ENCODE results near the gene RPS17. TPM values are rescaled to one million over a fixed set of nuclear protein-coding genes. Genes with fewer than 3 reads are reported as not detected.
A peak's percentile ranks its signal among the peaks of the same experiment; 100 is the strongest.

The RPS17 gene
- 2,069 and 2,072 TPM in 2 replicates for total RNA-seq
- long read RNA-seq, transcript RPS17-209 (4 exons, 1,909 nt): minor isoform, 5 of 745 reads
- long read RNA-seq, transcript RPS17-210 (5 exons, 488 nt): major isoform, 730 of 745 reads
- long read RNA-seq, partial matches to known transcripts: 2 of 745 reads
- long read RNA-seq, other reads (novel, unspliced or antisense): 5 of 745 reads

DNA sequence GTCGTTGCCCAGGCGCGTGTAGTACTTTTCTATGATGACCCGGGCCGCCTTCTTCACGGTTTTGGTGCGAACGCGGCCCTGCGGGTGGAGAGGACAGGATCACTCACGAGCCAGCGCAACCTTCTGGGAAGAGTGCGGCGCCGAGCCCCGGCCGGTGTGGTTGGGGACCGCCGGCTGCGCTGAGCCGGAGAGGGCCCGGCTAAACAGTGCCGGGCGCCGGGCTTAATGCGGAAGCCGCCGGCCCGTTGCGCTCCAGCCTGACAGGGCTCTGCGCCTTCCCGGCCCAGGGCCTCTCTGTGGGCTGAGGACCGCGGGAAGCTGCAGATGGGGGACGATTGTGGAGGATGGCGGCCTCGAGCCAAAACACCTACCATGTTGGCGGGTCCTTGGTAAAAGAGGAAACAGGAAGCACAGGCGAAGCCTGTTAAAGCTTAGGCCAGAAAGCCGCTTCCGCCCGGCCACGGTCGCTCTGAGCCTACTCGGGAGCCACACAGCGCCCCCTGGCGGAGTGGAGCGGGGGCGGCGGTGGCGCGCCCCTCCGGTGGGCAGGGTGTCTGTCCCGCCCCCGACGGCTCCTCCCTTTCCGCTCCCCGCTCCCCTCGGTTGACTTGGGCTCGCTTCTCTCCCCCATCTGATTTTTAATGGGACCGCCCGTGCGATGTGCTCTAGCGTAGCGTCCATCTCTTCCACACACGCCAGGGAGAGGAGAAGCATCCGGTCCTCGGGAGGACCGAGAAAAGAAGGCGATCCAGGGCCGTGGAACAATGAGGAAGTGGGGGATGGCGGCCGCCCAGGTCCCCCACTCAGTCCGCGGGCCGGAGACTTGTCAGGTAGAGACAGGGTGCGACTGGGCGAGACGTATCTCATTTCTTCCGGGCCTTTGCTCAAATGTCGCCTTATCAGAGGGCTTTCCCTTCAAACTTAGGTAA lies at the start of gene RPS17:
Gene RPS17 (minus strand): TSS at position 403 of the 929 bp plus-strand sequence. CDS start 29 bp downstream, at position 374.
- no peaks in the 10 kb centered on the region for H3K27me3 Mint-ChIP-seq (ENCODE audit: low read depth)
- peaks cover 27% of the 10 kb centered on the region for H3K36me3 Mint-ChIP-seq (ENCODE audit: low read depth)
- TF ChIP-seq, protein P1, sequence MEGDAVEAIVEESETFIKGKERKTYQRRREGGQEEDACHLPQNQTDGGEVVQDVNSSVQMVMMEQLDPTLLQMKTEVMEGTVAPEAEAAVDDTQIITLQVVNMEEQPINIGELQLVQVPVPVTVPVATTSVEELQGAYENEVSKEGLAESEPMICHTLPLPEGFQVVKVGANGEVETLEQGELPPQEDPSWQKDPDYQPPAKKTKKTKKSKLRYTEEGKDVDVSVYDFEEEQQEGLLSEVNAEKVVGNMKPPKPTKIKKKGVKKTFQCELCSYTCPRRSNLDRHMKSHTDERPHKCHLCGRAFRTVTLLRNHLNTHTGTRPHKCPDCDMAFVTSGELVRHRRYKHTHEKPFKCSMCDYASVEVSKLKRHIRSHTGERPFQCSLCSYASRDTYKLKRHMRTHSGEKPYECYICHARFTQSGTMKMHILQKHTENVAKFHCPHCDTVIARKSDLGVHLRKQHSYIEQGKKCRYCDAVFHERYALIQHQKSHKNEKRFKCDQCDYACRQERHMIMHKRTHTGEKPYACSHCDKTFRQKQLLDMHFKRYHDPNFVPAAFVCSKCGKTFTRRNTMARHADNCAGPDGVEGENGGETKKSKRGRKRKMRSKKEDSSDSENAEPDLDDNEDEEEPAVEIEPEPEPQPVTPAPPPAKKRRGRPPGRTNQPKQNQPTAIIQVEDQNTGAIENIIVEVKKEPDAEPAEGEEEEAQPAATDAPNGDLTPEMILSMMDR (conservative IDR thresholded peaks at IDR 0.05): peak; percentile 100
- DNase-seq (ENCODE audit: low read depth, low spot score): peak; percentile 99
- H3K9me3 Mint-ChIP-seq: no peaks in the 10 kb centered on the region
- peak within 1 kb of the TSS; percentile 99 for H3K4me3 Mint-ChIP-seq
- H3K4me1 Mint-ChIP-seq: peaks cover 59% of the 10 kb centered on the region
- peak within 1 kb of the TSS; percentile 98 for H3K27ac Mint-ChIP-seq (ENCODE audit: unreplicated experiment)

DNA sequence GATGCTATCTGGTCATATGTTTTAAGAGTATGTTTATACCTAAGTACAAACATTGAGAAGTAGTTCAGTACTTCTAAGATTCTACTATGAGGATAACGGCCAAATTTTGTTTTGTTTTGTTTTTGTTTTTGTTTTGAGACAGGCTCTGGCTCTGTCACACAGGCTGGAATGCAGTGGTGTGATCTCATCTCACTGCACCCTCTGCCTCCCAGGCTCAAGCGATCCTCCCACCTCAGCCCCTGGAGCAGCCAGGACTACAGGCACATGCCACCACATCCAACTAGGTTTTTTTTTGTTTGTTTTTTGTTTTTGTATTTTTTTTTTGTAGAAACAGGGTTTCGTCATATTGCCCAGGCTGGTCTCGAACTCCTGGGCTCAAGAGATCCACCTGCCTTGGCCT lies 47.5 kb upstream of the RPS17 start:
- Mint-ChIP-seq H3K4me3 (no peak overlapping the region), H3K36me3 (ENCODE audit: low read depth) (no peaks in the 10 kb centered on the region), H3K27me3 (ENCODE audit: low read depth) (peaks cover 56% of the 10 kb centered on the region), H3K9me3 (no peaks in the 10 kb centered on the region), H3K27ac (ENCODE audit: unreplicated experiment) (no peak overlapping the region), H3K4me1 (no peaks in the 10 kb centered on the region)
- TF ChIP-seq, protein P1 (conservative IDR thresholded peaks at IDR 0.05): no peak
- no peak for DNase-seq (ENCODE audit: low read depth, low spot score)

DNA sequence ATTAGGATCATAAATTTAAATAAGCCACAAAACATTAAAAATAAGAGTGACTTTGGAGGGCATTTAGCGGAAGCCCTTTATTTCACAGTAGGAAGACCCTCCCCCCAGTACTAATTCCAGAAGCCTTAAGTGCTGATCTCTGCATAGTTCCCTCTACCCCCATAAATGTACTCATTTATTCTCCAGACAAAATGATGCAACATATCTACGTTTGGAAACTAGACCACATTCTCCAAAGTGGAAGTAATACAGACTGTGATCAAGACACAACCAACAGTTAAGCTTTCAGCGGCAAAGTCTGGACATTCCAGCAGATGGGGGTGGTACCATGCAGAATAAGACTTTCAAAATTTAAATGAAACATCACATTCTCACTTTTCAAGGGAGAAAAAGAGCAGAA lies 44.8 kb upstream of the RPS17 start:
- DNase-seq (ENCODE audit: low read depth, low spot score): no peak
- no peak overlapping the region for H3K4me3 Mint-ChIP-seq
- peaks cover 61% of the 10 kb centered on the region for H3K27me3 Mint-ChIP-seq (ENCODE audit: low read depth)
- TF ChIP-seq, protein P1 (conservative IDR thresholded peaks at IDR 0.05): no peak
- no peaks in the 10 kb centered on the region for H3K36me3 Mint-ChIP-seq (ENCODE audit: low read depth)
- H3K9me3 Mint-ChIP-seq: no peaks in the 10 kb centered on the region
- no peak overlapping the region for H3K27ac Mint-ChIP-seq (ENCODE audit: unreplicated experiment)
- H3K4me1 Mint-ChIP-seq: no peaks in the 10 kb centered on the region

DNA sequence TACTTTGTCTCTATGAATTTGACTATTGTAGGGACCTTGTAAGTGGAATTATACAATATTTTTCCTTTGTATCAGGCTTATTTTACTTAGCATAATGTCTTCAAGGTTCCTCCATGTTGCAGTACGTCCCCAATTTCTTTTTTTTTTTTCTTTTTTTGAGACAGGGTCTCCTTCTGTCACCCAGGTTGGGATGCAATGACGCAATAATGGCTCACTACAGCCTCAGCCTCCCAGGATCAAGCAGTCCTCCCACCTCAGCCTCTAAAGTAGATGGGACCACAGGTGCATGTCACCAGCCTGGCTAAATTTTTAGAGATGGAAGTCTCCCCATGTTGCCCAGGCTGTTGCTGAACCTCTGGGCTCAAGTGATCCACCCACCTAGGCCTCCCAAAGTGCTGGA lies 40.5 kb upstream of the RPS17 start:
- Mint-ChIP-seq H3K36me3 (ENCODE audit: low read depth) (no peaks in the 10 kb centered on the region), H3K4me1 (no peaks in the 10 kb centered on the region), H3K27me3 (ENCODE audit: low read depth) (peaks cover 38% of the 10 kb centered on the region), H3K9me3 (no peaks in the 10 kb centered on the region), H3K27ac (ENCODE audit: unreplicated experiment) (no peak overlapping the region), H3K4me3 (no peak overlapping the region)
- DNase-seq (ENCODE audit: low read depth, low spot score): no peak
- TF ChIP-seq, protein P1 (conservative IDR thresholded peaks at IDR 0.05): no peak

DNA sequence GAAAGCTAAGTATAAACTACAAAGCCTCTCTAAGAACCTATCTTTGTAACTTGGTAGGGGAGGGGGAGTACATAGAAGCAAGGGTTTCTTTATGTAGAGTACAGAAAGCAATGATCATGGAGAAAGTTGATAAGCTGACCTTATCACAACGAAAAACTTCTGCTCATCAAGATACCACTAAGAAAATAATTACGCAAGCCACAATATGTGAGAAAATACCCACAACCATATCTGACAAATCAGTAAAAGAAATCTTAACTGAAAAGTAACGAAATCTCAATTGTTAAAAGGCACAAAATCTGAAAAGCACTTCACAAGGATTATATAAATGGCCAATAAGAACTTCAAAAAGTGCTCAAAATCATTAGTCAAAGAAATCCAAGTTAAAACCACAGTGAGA lies 35.1 kb upstream of the RPS17 start:
- Mint-ChIP-seq H3K27me3 (ENCODE audit: low read depth) (peaks cover 25% of the 10 kb centered on the region), H3K36me3 (ENCODE audit: low read depth) (no peaks in the 10 kb centered on the region), H3K27ac (ENCODE audit: unreplicated experiment) (no peak overlapping the region), H3K4me1 (peaks cover 15% of the 10 kb centered on the region), H3K9me3 (no peaks in the 10 kb centered on the region), H3K4me3 (no peak overlapping the region)
- TF ChIP-seq, protein P1 (conservative IDR thresholded peaks at IDR 0.05): no peak
- no peak for DNase-seq (ENCODE audit: low read depth, low spot score)
